Measurements from ENCODE around the gene ENTPD8.

ENTPD8 gene

GRCh38 chr9:137431416-137431931 lies 9.7 kb downstream of the ENTPD8 start:
- DNase-seq (ENCODE audit: low read depth in 2 of 2), result no peak

GRCh38 chr9:137430723-137431415 lies 10.3 kb downstream of the ENTPD8 start:
- no peak for DNase-seq (ENCODE audit: low read depth in 2 of 2)

DNA sequence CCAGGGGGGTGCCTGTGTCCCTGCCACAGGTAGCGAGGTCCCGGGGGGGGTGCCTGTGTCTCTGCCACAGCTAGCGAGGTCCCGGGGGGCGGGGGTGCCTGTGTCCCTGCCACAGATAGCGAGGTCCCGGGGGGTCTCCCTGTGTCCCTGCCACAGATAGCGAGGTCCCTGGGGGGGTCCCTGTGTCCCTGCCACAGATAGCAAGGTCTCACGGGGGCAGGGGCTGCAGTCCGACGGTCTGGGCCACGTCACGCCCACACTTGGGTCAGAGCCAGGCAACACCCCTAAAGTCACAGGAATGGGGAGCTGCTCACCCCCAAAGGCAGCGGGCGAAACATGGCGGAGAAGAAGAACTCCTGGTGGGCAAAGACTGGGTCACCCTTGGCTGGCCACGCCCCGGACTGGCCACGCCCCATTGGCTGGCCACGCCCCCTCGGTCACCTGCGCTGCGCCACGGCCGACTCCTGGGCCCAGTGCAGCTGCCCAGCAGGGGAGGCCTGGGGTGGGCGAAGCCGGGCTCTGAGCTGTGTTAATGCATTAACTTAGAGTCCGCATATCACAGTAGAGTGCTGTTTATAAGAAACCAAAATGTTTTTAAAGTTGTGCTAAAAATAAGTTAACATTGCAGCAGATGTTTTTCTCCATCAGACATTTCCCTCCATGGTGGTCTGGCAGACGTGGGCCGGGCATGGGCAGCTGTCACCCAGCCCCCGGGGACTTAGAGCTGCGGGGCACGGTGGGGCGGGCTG lies 11.0 kb downstream of the ENTPD8 start:
- DNase-seq (ENCODE audit: low read depth in 2 of 2), result no peak

- DNase-seq (ENCODE audit: low read depth in 2 of 2), result no peak
These were observed 11.6 kb downstream of the ENTPD8 start for GRCh38 chr9:137429546-137429890.

DNA sequence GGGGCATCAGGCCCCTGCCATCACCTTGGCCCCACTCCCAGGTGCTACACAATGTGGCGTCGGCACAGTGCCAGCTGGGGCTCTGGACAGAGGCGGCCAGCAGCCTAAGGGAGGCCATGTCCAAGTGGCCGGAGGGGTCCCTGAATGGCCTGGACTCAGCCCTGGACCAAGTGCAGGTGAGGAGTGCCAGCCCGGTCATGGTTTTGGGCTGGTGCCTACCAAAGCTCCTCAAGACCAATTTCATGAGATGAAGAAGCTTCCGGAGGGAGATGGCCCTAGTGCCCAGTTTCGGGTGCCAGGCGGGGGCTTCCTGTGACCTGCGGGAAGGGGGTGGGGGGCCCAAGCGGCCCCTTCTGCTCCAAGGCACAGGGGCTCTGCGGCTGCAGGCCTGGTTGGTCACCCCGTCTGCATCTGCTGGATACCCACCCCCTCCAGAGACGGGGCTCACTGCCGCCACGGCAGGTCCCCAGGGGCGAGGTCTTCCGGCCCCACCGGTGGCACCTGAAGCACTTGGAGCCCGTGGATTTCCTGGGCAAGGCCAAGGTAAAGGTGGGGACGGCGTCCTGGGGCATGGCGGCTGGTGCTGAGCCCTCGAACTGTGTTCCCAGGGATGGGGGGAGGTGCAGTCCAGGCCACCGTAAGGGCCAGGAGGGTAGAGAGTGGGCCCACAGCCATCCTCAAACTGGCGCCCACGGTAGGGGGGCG lies 12.2 kb downstream of the ENTPD8 start:
- no peak for DNase-seq (ENCODE audit: low read depth in 2 of 2)

- no peak for DNase-seq (ENCODE audit: low read depth in 2 of 2)
These were observed 12.9 kb downstream of the ENTPD8 start for GRCh38 chr9:137428311-137428630.

- DNase-seq (ENCODE audit: low read depth in 2 of 2), result no peak
These were observed 13.5 kb downstream of the ENTPD8 start for GRCh38 chr9:137427454-137428310.

GRCh38 chr9:137426018-137426681 lies 15.0 kb downstream of the ENTPD8 start:
- no peak for DNase-seq (ENCODE audit: low read depth in 2 of 2)

DNA sequence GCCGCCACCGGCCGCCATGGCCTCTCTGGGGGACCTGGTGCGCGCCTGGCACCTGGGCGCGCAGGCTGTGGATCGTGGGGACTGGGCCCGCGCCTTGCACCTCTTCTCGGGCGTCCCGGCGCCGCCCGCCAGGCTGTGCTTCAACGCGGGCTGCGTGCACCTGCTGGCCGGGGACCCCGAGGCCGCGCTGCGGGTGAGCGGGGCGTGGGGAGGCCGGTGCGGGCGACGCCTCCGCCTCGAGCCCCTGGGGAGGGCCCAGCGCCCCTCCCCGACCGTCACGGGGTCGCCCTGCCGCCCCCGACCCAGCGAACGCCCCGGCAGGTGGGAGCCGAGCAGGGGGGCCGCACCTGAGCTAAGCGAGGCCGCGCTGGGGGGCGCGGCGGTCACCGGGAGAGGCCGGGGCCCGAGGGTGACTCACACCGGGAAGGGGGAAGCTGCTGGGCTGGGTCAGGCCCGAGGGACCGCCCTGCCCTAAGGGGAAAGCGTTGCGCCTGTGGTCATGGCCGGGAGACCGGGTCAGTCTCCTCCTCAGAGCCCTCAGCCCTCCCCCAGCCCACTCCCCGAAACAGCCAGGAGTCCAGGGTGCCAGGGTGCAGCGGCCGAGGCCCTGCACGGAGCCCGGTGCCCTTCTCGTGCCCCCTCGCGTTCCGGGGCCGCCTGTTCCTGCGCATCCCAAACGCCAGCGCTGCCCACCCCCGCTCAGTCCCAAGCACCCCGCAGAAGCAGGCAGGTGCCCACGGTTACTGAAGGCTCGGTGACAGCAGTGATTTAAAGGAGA lies 17.5 kb downstream of the ENTPD8 start:
- no peak for DNase-seq (ENCODE audit: low read depth in 2 of 2)

DNA sequence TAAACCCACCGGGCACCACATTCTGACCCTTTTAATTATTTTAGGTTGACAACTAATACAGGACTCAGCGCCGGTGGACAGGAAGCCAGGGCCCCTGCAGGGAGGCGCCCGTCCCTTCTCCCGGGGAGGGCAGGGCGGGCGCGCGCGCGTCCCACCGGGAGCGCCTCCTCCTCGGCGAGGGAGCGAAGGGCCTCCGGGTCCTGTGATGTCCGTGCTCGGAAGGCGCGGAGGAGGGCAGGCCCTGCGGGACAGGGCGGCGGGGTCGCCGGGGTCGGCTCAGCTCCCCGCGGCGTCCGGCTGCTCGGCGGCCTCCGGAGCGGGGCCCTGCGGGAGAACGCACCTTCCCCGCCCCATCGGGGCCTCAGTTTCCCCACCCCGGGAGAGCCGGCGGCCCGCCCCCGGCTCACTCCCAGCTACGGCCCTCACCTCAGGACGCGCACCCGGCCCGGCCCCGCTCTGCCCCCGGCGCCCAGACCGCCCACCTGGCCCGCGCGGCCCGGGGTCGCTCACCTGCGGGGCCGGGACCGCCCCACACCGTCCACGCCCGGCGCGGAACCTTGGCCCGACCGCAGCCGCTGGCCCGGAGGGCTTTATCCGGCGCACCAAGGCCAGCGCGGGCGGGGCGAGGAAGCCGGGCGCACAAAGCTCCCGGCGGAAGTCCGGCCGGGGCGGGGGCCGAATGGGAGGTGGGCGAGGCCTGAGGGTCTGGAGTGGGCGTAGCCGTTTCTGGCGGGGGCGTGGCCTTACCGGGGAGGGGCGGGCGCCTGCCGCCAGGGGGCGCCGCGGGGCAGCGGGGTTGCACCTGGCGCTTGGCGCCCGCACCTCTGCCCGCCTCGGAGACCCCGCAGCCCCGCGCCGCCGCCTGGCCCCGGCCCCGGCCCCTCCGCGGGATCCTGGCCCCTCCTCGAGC lies 18.3 kb downstream of the ENTPD8 start, which contains the start of the genes EXD3 and NOXA1:
Gene EXD3 (minus strand): TSS at position 559 of the 910 bp plus-strand sequence. CDS start 27,805 bp downstream, outside the sequence.
Gene NOXA1 (plus strand): TSS at position 790 of the 910 bp plus-strand sequence. CDS start 137 bp downstream, outside the sequence.
- DNase-seq (ENCODE audit: low read depth in 2 of 2), result peak; percentile 91 to 92

DNA sequence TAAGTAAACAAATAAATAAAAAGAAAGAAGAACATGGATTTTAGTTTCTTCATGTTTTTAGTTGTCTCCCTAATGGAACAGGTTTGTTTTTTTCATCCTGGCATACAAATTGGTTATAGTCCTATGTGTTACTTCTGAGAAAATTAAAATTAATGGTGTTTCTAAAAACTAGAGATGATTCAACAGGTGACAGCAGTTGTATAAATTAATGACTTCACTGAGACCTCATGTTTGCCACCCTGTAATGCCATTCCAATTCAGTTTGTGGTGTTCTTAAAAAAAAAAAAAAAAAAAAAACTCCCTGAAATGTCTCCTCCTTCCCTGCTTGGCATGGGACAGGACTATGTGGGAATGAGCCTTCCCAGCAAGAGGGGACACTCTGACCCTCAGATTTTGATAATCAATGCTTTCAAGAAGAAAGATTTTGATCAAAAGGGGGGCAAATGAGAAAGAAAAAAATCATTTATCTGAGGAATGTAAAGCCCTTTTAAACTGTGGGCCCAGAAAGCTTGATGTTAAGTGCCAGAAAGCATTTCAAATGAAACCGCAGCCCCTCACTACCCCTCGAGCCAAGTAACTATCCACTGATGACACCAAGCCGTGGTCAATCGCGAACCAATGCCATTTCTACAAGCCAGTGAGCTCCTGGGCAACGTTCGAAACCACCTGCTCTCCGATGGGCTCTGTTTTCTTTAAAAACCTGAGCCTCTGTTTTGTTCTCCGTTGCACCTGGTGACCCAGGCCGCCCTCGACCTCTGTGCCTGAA lies 19.1 kb downstream of the ENTPD8 start:
- DNase-seq (ENCODE audit: low read depth in 2 of 2), result no peak

GRCh38 chr9:137417161-137418021 lies 23.8 kb downstream of the ENTPD8 start:
- no peak for DNase-seq (ENCODE audit: low read depth in 2 of 2)

GRCh38 chr9:137416563-137417151 lies 24.5 kb downstream of the ENTPD8 start:
- DNase-seq (ENCODE audit: low read depth in 2 of 2), result no peak

DNA sequence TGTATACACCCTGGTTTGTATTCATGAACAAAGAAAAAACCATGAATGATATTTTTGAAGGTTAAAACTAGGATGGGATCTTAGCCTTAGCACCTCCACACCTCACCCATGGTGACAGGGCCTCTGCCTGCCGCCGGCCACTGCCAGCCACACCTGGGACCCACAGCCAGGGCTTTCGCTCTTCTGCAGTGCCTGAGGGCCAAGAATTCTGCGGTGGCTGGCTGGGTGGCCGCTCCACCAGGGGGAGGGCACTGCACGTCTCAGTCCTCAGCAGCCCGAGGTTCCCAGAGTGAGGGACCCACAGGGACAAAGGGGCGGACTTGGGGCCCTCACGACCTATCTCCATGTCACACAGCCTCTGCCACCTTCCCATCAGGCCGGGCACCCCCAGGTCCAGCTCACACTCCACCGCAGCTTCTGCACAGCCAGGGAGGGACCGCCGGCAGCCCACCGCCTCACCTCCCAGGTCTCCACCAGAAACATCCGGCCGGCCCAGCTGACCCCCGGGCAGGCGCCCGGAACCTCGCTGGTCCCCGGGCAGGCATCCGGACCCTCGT lies 25.1 kb downstream of the ENTPD8 start:
- no peak for DNase-seq (ENCODE audit: low read depth in 2 of 2)

- DNase-seq (ENCODE audit: low read depth in 2 of 2), result no peak
These were observed 25.7 kb downstream of the ENTPD8 start for GRCh38 chr9:137415451-137415850.

GRCh38 chr9:137412431-137412830 lies 28.7 kb downstream of the ENTPD8 start:
- no peak for DNase-seq (ENCODE audit: low read depth in 2 of 2)

Measured in stimulated activated CD8-positive, alpha-beta memory T cell treated with anti-CD3 and anti-CD28 coated beads, Interleukin-2, amount 100 ng/mL, for 1 hour (primary cell).